GM21619 (cell line): Measurements from ENCODE around the gene GALNS.

ENCODE experiments used
- ATAC-seq: cut with Tn5 transposase; IDR thresholded peaks from one replicate; pipeline ENCODE4 v1.9.1; 2021; ENCODE audit not compliant: unreplicated experiment

The GALNS gene

DNA sequence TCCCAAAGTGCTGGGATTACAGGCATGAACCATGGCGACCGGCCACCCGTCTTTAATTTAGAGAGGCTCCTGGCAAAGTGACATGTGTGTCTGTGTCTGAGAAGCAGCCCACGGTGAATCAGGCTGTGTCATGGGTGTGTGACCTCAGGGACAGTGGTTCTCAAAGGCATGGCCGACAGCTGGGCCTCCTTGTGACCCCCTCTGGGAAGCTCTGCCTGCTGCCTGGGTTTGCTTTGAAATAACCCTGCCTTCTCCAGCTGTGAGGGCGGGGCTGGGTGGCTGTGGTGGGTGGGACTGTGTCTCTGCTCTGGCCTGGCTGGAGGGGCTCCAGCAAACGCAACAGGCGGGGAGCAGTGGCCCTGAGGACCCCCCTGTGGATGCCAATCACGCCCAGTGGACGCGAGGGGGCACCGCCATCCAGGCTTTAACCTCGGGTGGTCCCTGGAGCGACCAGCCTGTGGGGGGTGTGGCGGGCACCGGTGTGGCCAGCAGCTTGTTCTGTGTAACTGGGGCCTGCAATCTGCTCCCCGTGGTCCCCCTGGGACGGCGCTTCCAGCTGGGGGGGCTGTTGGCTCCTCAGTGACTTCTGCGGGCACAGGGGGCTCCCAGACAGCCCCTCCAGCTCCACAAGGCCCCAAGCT, 36.2 kb downstream of the GALNS start:
- ATAC-seq: no peak

DNA sequence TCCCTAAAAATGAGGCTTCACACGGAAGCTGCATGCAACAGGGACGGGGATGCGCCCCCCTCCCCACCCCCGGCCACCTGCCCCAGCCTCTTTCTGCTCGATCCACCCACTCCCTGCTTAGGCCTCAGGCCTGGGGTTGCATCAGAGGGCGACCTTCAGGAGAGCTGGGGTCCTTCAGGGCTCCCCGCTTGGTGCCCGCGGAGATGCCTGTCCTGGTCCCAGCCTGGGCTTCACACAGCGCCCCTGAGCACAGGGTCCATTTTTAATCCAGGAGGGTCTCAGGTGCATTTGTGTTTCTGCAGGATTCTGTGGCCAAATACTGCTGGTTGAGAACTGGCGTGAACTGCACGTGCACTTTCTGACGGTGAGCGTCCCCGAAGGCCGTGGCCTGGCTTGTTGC, 37.6 kb downstream of the GALNS start:
- no peak for ATAC-seq

DNA sequence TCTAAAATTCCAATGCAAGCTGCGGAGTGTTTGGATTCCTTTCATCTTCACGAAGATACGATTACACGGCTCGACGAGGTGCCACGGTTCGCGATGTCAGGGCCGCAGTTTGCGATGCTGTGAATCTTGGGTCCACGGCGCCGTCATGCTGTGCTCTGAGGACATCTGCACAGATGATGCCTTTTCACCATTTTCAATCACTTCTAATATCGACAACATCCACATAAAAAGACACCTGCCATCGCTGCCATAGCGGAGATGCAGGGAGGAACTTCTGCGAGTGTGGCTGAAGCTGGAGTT, 38.2 kb downstream of the GALNS start:
- no peak for ATAC-seq

DNA sequence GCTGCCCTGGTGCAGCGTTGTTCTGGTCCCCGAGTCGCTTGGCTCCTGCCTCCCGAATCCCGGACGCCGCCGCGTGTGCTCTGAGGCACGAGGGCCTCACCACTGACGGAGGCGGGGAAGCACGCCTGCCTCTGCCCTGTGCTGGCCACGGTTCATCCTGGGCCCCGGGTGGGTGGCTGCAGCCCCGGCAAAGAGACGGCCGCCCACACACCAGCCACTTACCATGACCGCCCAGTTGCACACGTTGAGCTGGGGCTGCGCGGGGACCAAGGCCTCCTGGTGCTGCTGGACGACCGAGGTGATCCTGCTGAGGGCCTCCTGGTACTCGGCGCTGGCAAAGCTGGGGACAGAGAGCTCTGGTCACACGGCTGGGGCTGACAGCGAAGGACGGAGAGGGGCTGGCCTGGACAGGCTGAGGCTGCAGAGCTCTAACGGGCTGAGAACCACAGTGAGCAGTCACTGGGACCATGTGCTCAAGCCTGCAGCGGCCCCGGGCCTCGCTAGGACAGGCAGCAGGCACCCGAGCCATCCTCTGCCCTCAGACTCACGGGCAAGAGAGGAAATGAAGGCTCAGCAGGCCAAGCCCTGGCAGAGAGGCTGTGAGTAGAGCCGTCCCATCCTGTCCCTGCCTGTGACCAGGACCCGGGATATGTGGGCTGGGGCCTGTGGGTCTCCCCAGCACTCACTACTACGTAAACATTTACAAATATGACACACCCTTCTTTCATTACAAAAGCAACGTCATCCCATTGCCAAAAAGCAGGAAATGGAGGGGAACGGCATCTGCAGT, 38.8 kb downstream of the GALNS start:
- ATAC-seq: no peak

DNA sequence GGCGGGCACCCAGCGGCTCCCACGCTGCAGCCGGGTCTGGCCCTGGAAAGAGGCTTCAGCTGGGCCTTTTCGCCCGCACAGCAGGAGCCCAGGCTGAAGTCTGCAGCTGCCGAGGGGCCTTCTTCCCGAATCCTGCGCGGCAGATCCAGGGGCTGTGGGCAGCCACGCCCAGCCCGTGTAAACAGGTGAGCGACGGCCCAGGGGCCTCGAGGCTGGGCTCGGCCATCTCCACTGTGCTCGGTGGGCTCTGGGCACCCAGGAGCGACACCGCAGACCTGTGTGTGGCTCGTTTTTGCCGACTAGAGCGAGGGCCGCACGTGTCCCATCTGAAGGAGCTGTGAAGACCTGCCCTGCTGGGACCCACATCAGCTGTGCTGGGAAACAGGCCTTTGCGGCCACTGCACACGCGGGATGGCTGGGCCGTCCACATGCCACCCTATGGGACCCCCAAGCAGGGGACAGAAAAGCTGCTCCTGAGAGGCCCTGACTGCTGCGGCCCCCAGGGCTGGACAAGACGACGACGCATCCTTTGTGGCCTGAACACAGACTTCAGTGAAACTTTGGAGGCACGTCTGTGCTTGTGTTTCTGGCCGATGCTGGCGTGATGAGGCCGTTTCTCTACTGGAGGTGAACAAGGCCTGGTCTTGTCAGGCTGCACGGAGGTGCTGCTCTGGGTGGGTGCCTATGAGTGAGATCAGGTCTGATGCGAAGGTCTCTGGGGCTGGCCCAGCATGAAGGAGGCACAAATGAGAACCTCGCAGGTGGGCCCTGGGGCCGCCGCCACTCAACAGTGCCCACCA, 39.8 kb downstream of the GALNS start:
- no peak for ATAC-seq

DNA sequence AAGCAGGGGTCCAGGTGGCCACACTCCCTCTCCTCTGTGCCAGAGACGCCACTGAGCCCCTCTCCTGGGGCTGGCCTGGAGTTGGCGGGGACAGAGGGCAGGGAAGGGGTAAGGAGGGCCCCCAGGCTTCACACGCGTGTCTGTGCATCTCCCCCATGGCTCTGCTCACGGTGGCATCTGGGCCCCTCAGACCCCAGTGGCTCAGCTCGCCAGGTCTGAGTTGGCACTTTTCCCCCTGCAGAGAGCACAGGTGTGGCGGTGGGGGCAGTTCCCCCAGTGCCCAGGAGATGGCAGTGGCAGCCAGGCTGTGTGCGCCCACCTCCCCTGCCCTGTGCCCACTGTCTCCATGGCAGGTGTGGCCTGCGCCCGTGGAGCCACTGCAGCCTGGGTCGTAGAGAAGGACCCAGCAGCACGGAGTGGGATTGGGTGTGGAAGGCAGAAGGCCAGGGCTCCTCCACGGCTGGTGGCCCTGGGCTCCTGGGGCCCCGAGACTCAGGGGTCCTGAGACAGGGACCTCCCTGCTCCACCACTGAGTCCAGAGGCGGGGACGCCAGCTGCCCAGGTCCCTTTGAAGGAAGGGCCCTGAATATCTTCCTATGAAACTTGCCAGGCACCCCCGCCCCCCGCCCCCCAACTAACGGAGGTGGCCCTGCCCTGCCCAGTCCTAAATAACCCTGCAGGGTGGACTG, 40.7 kb downstream of the GALNS start:
- ATAC-seq: no peak

DNA sequence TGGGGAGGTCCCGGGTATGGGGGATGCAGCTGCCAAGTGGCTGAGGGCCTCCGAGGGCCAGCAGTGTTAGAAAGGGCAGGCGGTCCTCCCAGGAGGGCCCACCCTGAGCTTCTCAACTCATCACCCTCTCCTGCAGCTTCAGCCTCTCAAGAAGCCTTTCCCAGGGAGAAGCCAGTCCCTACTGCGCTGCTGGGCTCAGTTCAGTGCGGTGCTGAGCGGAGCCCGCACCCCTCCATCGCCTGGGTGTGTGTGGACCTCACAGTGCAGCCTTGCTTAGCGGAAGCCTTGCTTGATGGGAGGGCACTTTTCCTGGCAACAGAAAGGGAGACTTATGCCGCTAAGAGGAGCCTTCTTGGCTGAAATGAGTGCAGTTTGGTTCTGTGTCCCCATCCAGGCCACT, 41.5 kb downstream of the GALNS start:
- no peak for ATAC-seq

DNA sequence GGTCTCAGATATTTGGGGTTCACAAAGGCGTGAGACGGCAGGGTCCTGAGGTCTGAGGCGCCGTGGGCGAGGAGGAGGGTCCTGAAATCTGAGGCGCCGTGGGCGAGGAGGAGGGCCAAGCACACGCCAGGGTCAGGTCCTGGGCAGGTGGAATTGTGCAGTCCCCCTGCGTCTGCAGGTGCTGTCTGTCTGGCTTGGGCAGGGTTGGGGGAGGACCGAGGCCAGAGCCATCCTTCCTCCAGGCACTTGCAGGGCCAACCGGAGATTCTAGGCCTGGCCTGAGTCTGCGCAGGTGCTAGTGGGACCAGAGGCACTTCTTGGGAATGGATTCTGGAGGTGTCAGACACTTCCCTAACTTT, 42.6 kb downstream of the GALNS start:
- ATAC-seq: no peak

DNA sequence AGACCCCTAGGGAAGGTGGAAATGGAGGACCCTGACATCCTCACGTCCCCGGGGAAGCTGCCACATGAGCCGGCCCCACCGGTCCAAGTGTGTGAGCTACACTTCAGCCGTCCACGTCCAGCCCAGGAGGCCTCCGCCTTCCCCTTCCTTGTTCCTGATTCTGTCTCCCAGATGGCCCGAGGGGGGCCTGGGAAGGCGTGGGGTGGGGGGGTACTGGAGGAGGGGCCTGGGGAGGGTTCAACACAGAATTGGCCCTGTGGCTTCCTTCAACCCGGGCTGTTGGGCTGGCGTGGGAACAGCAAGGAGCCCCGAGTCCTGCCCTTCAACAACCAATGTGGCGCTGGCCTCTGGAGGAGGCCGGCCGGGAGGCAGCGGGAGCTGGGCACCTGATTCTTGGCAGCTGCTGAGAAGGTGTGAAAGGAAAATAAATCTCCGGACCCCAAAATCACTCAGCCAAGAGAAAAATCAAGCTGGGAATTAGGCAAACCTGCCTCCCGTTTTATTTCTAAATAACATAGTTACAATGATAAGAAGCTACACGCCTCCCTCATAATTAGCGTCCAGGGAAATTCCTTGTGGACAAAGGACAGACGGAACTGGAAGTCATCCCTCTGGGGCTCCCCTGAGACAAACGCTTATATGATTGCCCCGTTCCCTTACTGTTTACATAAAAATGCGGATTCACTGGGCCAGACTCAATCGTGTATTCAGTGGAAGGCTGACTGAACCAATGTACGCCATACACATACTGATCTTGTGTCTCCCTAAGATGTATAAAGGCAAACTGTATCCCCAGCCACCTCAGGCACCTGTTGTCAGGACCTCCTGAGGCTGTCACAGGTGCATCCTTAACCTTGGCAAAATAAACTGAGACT, 43.2 kb downstream of the GALNS start:
- no peak for ATAC-seq

DNA sequence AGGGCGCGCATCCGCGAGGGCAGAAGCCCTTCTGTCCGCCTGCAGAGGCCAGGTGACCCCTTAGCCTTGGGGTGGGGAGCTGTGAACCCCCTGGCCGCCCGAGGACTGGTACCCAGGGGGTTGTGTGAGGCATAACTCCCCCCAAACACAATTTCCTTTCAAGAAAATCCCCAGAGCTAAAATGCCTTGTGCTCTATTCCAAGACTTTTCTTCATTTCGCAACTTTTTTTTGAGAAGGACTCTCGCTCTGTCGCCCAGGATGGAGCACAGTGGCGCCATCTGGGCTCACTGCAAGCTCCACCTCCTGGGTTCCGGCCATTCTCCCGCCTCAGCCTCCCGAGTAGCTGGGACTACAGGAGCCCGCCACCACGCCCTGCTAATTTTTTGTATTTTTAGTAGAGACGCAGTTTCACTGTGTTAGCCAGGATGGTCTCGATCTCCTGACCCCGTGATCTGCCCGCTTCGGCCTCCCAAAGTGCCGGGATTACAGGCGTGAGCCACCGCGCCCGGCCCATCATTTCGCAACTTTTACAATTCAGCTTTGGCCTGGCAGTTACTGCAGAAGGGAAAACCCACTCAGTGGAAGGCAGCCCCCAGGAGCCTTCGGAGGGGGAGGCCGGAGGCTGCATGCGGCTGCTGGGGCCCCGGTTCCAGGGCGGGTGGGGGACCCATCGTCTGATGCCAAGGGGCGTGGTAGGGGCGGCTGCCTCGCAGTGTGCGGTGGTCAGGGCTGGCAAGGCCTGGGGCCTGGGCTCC, 44.1 kb downstream of the GALNS start:
- ATAC-seq: no peak

DNA sequence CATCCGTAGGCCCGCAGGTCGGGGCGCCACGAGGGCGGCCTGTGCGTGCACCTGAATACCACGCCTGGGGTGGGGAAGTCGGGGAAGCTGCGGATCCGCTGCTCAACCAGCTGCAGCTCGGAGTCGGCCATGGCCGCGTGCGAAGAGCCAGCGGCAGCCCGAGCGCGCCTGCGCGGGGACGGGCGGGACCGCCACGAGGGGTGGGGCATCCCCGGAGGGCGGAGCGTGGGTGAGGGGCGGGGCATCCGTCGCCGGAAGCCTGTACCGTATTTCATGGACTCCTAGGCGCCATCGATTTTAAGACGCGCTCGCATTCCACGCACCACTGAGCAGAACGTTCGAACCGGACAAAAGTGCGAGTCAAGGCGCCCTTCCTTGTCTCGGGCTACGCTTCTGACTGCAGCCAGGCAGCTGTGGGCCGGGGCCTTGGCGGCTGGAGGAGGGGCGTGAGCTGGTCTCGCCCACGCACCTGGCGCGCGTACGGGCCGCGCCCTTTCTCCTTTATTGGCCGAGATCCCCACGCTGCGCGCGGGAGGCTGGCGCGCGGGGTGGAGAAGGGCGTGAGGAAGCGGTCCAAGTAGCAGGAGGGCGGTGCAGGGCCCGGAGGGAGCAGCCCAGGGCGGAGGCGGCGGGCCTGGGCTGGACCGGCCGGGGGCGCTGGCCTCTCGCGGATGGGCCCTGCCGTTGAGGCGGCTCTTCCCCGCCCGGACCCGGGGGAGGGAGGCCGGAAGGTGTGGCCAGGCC, 44.8 kb downstream of the GALNS start, which contains the start of gene APRT:
APRT (minus strand) TSS at position 160 of the 744 bp plus-strand sequence; CDS start at position 131, 29 bp downstream.
- ATAC-seq: peak; percentile 60

DNA sequence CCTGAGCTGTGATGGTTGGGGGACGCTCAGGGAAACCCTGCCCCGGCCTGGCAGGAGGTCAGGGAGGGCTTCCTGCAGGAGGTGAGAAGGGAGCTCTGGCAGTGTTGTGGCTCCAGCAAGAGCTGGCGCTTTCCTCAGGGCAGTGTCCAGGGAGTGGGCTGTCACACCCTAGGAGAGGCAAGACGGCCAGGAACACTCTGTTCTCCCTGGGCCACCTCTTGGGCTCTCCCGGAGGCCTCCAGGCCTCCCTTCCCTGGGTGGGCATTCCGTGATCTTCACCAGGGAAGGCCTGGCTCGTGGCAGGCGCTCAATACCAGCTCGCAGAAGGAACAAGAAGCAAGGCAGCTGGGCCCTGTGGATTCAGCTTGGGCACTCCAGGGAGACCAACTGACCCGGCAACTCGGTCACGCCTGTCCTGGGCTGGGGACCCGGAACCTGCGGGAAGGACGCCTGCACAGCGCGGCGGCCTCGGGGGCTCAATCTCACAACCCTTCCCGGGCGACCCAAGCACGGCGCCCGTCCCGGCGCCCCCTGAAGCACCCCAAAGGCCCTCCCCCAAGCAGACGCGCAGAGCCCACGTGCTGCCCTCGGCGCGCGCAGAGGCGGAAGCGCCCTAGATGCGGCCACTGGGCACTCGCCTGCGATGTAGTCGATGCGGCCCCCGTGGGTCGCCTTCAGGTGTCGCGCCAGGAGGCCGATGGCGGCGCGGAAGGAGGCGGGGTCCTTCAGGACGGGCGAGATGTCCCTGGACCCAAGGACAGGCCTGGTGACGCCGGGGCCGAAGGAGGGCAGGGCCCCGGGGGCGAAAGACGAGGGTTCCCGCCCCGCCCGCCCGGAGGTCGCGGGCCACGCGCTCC, 45.6 kb downstream of the GALNS start:
- ATAC-seq: peak; percentile 44

DNA sequence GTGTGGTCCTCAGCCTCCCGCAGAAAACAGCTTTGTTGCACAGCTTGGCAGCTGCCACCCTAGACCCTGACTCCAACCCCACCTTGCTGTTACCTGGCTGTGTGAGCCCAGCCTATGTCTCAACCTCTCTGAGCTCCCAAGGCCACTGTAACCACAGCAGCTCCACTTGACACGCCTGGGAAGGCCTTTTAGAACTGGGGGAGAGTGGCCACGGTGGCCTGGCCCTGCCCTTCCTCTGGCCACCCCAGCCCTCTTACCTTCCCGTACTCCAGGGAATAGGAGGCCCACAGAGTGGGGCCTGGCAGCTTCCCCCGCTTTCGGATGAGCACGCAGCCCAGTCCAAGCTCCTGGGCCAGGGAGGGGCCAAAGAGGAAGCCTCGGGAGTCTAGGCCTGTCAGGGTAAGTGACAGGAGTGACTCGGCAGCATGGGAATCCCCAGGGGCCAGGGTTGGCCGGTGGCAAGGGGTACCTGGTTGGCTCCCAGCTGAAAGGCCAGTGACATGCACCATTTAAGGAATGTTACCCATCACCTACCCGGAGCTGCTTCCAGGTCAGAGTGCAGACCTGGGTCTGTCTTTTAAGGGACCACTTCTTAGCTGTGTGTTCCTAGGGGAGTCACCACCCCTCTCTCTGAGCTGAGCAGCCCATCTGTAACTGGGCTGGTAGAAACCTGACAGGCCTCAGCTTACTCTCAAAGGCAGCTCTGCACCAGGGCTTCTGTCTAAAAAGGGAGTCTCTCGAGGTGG, 46.4 kb downstream of the GALNS start:
- no peak for ATAC-seq

DNA sequence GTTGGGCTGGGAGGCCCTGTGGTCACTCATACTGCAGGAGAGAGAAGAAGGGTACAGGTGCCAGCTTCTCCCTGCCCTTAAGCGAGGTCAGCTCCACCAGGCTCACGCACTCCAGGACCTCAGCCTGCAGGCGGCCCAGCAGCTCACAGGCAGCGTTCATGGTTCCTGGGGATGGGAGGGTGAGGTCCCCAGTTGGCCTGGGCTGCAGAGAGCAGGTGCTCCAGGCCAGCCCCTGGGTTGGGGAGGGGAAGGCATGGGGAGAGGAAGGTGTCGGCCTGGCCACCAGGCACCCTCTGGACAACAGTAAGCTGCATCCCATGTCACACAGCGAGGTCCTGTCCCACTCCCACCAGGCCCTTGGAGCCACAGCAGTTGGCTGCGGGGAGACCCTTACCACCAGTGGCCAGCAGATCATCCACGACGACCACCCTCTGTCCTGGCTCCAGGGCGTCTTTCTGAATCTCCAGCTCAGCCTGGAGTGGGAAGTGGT, 47.0 kb downstream of the GALNS start:
- ATAC-seq: no peak

DNA sequence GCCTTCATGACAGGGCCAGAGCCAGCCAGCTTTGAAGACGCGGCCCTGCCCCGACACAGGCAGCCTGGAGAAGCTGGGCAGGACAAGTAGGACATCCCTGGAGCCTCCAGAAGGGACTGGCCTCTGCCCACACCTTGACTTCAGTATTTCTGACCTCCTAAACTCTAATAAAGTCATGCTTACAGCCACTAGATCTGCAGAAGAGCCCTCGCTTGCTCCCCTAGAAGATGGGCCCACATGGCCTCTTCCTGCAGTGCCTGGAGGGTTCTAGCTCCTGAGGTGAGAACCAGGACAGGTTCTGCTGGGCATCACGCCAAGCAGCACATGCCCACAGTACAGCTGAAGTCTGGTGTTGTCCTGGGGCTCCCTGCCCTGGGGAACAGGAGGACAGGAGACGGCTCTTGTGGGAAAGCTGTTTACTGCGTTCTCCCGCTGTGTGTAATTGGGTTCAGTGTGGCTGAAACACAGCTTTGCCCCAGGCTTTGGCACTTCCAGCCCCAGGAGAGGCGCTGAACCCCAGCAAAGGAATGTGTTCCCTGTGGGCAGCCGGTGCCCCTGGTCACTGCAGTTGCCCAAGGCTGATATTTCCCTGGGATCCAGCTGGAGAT, 47.6 kb downstream of the GALNS start:
- no peak for ATAC-seq

DNA sequence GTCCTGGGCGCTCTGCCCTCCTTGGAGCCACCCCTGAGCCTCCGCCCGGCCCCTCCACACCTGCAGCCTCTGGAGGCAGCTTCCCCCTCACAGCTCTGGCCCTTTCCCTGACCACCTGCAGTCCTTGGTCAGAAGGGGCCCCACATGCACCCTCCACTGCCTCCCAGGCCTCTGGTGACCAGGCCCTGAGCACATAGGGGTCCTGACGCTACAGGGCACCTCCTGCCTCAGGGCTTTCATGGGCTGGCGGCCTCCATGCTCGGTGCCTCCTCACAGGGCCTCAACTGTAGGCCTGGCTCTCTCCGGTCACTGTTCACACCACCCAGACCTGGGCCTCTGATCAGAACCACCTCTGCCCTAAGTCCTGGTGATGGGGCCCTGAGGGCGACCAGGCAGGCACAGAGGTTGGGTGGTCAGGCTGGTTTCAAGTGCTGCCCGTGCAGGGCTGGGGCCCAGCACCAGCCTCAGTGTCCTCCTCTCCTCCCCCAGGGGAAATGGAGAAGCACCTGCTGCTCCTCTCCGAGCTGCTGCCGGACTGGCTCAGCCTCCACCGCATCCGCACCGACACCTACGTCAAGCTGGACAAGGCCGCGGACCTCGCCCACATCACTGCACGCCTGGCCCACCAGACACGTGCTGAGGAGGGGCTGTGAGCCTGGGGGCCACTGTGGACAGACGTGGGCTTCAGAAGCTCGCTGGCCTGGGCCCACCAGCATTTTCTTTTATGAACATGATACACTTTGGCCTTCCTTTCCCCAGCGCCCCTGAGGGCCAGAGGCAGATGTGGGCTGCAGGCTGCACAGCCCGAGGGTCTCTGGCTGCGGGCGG, 48.9 kb downstream of the GALNS start:
- no peak for ATAC-seq
